ENCODE data around the gene DDOST. TPM values are rescaled to one million over a fixed set of nuclear protein-coding genes. Genes with fewer than 3 reads are reported as not detected.

Gene DDOST
- total RNA-seq, 4 donors from 2014 or later, result 72.4 to 146 (median 113) TPM

- no peak overlapping the region for H3K4me3 ChIP-seq (ENCODE audit: low read depth, poor library complexity, severe bottlenecking)
- 89 to 94% methylated on average over 6 of the region's 6 CpGs for WGBS, 2 donors
- intact Hi-C loops (cut with DNase I; ENCODE audit: low total_unique reads), result no loop called here
- DNase-seq (ENCODE audit: low spot score in 2 of 2), result no peak
- TF ChIP-seq CTCF (IDR thresholded peaks at IDR 0.05) (no peak), POLR2A (IDR thresholded peaks at IDR 0.05) (no peak)
Measured at GRCh38 chr1:20621012-20621411, 40.2 kb downstream of the DDOST start.

- H3K4me3 ChIP-seq (ENCODE audit: low read depth, poor library complexity, severe bottlenecking), result no peak overlapping the region
- intact Hi-C loops (cut with DNase I; ENCODE audit: low total_unique reads), result no loop called here
- TF ChIP-seq POLR2A (IDR thresholded peaks at IDR 0.05), result no peak
- TF ChIP-seq CTCF (IDR thresholded peaks at IDR 0.05), result no peak
- 92% methylated on average over 1 of the region's 1 CpG for WGBS, 2 donors
- DNase-seq (ENCODE audit: low spot score in 2 of 2), result no peak
Measured at GRCh38 chr1:20619999-20620398, 41.2 kb downstream of the DDOST start.

GRCh38 chr1:20618550-20618949 lies 42.6 kb downstream of the DDOST start:
- no peak overlapping the region for H3K4me3 ChIP-seq (ENCODE audit: low read depth, poor library complexity, severe bottlenecking)
- TF ChIP-seq POLR2A (IDR thresholded peaks at IDR 0.05), result no peak
- no peak for TF ChIP-seq CTCF (IDR thresholded peaks at IDR 0.05)
- intact Hi-C loops (cut with DNase I; ENCODE audit: low total_unique reads), result no loop called here
- no peak for DNase-seq (ENCODE audit: low spot score in 2 of 2)
- 58 to 72% methylated on average over 4 of the region's 4 CpGs for WGBS, 2 donors

GRCh38 chr1:20616847-20617487 lies 44.2 kb downstream of the DDOST start:
- TF ChIP-seq CTCF (IDR thresholded peaks at IDR 0.05) (no peak), POLR2A (IDR thresholded peaks at IDR 0.05) (no peak)
- no peak overlapping the region for H3K4me3 ChIP-seq (ENCODE audit: low read depth, poor library complexity, severe bottlenecking)
- no peak for DNase-seq (ENCODE audit: low spot score in 2 of 2)
- WGBS, 2 donors, result 67 to 73% methylated on average over 3 of the region's 3 CpGs
- intact Hi-C loops (cut with DNase I; ENCODE audit: low total_unique reads), result no loop called here

GRCh38 chr1:20615946-20616846 lies 45.0 kb downstream of the DDOST start:
- TF ChIP-seq CTCF (IDR thresholded peaks at IDR 0.05) (no peak), POLR2A (IDR thresholded peaks at IDR 0.05) (no peak)

More at GRCh38 chr1:20615946-20616846, 45.0 kb downstream of the DDOST start:
- H3K4me3 ChIP-seq (ENCODE audit: low read depth, poor library complexity, severe bottlenecking), result no peak overlapping the region
- DNase-seq (ENCODE audit: low spot score in 2 of 2), result no peak
- WGBS, 2 donors, result 45 to 49% methylated on average over 20 of the region's 20 CpGs
- intact Hi-C loops (cut with DNase I; ENCODE audit: low total_unique reads), result no loop called here
